Lower lobe of right lung (tissue), 2 donors: ENCODE results near the gene RNASEH2A. TPM values are rescaled to one million over a fixed set of nuclear protein-coding genes. Genes with fewer than 3 reads are reported as not detected.

Experiments used
- ATAC-seq, 2 donors: fragments of 200-7000 bp; cut with Tn5 transposase; one replicate each; pipeline ENCODE4 v1.9.1; 2020 to 2022; ENCODE audit warnings: mild to moderate bottlenecking in 2 of 2, moderate library complexity in 2 of 2
- DNase-seq: peaks from one replicate; pipeline ENCODE4 v3.0.0-alpha.2; 2020
- H3K27ac ChIP-seq: fragments of 200-600 bp; one replicate; pipeline ENCODE4 v1.8.0; 2022
- H3K27me3 ChIP-seq: fragments of 200-600 bp; one replicate; pipeline ENCODE4 v1.8.0; 2022; ENCODE audit warnings: low read depth
- H3K36me3 ChIP-seq: fragments of 200-600 bp; one replicate; pipeline ENCODE4 v1.8.0; 2022; ENCODE audit warnings: mild to moderate bottlenecking
- H3K4me1 ChIP-seq: fragments of 200-600 bp; one replicate; pipeline ENCODE4 v1.8.0; 2022
- H3K4me3 ChIP-seq: fragments of 200-600 bp; one replicate; pipeline ENCODE4 v1.8.0; 2022; ENCODE audit warnings: mild to moderate bottlenecking
- H3K9me3 ChIP-seq: fragments of 200-600 bp; one replicate; pipeline ENCODE4 v1.8.0; 2022
- intact Hi-C: fragments of 100-400 bp; cut with DNase I; formaldehyde crosslinking; loops from one replicate; pipeline ENCODE4 v1.11.0; 2022
- total RNA-seq: library from RNA; stranded (reverse); fragmentation: NEBNext Ultra II Directional; extraction: Animal tissue kit (Norgen Biotek cat#: 25700); gene quantifications from one replicate; pipeline ENCODE4 v1.2.1, GENCODE V29; 2021
- TF ChIP-seq, protein P1 (sequence below): fragments of 200-600 bp; IDR thresholded peaks from one replicate; pipeline ENCODE4 v1.8.0; 2022; ENCODE audit warnings: antibody characterized with exemption, mild to moderate bottlenecking
- donor health status: DM: no; HTN: yes; CAD: no; lungs with severe emphysema.

Gene RNASEH2A
- total RNA-seq, 1 donor from 2014 or later, result 10.9 TPM

DNA sequence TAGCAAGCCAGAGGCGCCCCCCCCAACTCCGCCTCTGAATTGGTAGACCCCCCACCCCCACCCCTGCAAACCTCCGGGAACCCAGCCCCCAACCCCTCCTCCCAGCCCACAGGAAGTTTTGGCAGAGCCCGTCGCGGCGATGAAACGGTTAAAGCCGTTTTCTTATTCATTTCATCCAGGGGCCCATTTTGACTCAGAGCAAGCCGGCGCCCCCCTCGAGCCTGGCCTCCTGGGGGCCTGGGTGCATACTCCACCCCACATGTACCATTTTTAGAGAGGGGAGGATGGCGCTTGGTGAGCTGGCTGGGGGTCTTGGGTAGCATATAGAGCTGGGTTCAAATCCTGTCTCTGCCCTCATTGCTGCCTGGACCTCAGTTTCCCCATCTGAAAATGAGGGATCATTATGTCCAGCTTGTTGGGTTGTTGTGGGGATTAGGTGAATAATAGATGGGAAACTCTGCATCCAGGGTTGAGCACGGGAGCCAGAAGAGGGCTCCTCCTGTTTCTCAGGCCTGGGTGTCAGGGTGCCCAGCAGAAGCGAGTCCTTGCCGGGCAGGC, 23.0 kb upstream of the RNASEH2A start:
- peaks cover 86% of the 10 kb centered on the region for H3K4me1 ChIP-seq
- peak overlapping the region; percentile 58 for H3K4me3 ChIP-seq
- H3K27me3 ChIP-seq, result no peaks in the 10 kb centered on the region
- no peak for ATAC-seq
- H3K9me3 ChIP-seq, result no peaks in the 10 kb centered on the region
- intact Hi-C loops, result no loop called here
- no peak for DNase-seq
- H3K27ac ChIP-seq, result peak overlapping the region; percentile 99
- H3K36me3 ChIP-seq, result no peaks in the 10 kb centered on the region
- TF ChIP-seq, protein P1, sequence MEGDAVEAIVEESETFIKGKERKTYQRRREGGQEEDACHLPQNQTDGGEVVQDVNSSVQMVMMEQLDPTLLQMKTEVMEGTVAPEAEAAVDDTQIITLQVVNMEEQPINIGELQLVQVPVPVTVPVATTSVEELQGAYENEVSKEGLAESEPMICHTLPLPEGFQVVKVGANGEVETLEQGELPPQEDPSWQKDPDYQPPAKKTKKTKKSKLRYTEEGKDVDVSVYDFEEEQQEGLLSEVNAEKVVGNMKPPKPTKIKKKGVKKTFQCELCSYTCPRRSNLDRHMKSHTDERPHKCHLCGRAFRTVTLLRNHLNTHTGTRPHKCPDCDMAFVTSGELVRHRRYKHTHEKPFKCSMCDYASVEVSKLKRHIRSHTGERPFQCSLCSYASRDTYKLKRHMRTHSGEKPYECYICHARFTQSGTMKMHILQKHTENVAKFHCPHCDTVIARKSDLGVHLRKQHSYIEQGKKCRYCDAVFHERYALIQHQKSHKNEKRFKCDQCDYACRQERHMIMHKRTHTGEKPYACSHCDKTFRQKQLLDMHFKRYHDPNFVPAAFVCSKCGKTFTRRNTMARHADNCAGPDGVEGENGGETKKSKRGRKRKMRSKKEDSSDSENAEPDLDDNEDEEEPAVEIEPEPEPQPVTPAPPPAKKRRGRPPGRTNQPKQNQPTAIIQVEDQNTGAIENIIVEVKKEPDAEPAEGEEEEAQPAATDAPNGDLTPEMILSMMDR, result no peak

DNA sequence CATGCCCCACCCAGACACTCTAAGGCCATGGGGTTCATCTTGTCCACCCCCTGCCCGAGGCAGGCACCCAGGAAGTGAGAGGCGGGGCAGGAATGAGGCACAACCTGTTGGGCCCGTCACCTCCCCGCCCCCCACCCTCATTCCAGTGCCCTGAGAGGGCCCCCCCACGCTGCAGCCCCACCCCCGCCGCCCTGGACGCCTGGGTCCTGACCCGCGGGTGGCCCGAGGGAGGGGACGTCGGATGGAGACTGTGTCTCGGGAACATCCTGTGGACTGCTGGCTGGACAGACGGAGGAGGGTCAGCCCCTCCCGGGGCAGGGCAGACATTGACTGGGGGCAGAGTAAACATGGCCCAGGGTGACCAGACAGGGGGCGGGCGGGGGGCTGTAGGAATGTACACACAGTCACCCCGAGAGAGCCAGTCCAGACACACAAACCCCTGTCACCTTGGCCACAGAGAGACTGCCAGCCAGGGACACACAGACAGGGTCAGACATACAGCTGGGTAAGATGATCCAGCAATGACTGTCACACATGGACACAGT, 22.5 kb upstream of the RNASEH2A start:
- DNase-seq, result peak; percentile 84
- TF ChIP-seq, protein P1, result no peak
- peak overlapping the region; percentile 58 for H3K4me3 ChIP-seq
- intact Hi-C loops, result no loop called here
- H3K4me1 ChIP-seq, result peaks cover 86% of the 10 kb centered on the region
- H3K27me3 ChIP-seq, result no peaks in the 10 kb centered on the region
- H3K27ac ChIP-seq, result peak overlapping the region; percentile 99
- no peaks in the 10 kb centered on the region for H3K9me3 ChIP-seq
- no peaks in the 10 kb centered on the region for H3K36me3 ChIP-seq
- ATAC-seq, result peak; percentile 28 to 40

GRCh38 chr19:12784394-12784870, 22.0 kb upstream of the RNASEH2A start:
- H3K4me3 ChIP-seq, result peak overlapping the region; percentile 14
- intact Hi-C loops, result no loop called here
- H3K4me1 ChIP-seq, result peaks cover 86% of the 10 kb centered on the region
- ATAC-seq (no peak), DNase-seq (no peak)
- TF ChIP-seq, protein P1, result no peak
- no peaks in the 10 kb centered on the region for H3K9me3 ChIP-seq
- H3K27me3 ChIP-seq, result no peaks in the 10 kb centered on the region
- H3K36me3 ChIP-seq, result no peaks in the 10 kb centered on the region
- peak overlapping the region; percentile 99 for H3K27ac ChIP-seq

DNA sequence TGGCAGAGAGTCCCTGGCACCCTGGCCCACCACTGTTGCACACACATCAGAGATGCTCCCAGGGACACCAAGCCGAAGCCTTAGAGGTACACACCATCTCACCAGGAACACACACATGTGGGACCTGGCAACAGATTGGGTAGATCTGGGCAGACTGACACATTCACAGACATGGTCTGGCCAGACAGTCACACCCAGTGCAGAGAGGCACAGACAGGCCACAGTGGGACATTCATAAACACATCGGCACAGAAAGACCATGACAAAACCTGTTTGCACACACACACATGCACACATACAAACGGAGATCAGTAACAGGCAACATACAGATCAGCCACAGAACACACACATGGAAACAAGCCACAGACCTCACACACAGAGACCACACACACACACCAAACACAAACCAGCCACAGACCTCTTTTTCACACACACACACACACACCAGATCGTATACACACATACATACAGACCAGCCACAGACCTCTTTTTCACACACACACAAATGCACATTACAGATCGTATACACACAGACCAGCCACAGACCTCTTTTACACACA, 21.4 kb upstream of the RNASEH2A start:
- intact Hi-C loops, result no loop called here
- peak overlapping the region; percentile 14 for H3K4me3 ChIP-seq
- H3K9me3 ChIP-seq, result no peaks in the 10 kb centered on the region
- H3K36me3 ChIP-seq, result no peaks in the 10 kb centered on the region
- H3K27me3 ChIP-seq, result no peaks in the 10 kb centered on the region
- ATAC-seq (no peak), DNase-seq (no peak)
- TF ChIP-seq, protein P1, result no peak
- H3K4me1 ChIP-seq, result peaks cover 82% of the 10 kb centered on the region
- H3K27ac ChIP-seq, result peak overlapping the region; percentile 99

DNA sequence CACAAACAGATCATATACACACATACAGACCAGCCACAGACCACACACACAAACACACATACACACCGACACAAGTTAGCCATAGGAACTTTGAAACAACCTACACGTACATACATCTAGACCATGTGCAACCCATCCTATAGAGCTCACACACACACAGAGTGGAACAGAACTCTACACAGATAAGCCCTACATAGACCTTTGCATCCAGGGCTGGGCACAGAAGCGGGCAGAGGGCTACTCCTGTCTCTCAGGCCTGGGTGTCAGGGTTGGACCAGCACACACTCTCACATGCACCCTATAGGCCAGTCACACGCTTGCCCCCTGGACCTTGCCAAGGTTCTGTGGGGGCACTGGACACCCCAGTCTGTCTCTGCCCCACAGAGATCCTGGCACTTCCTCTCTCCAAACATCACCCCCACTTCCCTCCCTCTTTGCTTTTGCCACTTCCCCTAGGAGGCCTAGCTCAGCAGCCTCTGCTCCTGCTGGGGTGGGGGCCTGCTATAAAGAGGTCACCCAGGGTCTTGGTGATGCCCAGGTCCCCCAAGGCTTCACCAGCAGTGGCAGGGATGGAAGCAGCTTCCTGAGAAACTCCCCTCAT, 20.9 kb upstream of the RNASEH2A start:
- Histone ChIP-seq H3K27me3 (no peaks in the 10 kb centered on the region), H3K9me3 (no peaks in the 10 kb centered on the region), H3K4me3 (peak overlapping the region; percentile 27), H3K36me3 (no peaks in the 10 kb centered on the region), H3K4me1 (peaks cover 79% of the 10 kb centered on the region), H3K27ac (peak overlapping the region; percentile 99)
- TF ChIP-seq, protein P1, result no peak
- intact Hi-C loops, result no loop called here
- DNase-seq (peak; percentile 62), ATAC-seq (no peak)
